NCI-H446 treated with DMSO at 0.1 percent for 48 hours (cell line): Measurements from ENCODE around the gene RNF111.
"Not testable (repeated sequence)": the region's sequence is repeated elsewhere in the genome, so short reads cannot be mapped to it uniquely, and the experiment has no call there.

Source experiments
- DNase-seq: peaks from one replicate; lab custom pipeline; 2025; lab: John Stamatoyannopoulos, UW

The RNF111 gene

GRCh38 chr15:59133929-59134427 is 146.5 kb downstream of the RNF111 start:
- DNase-seq, result no peak

GRCh38 chr15:59137566-59137965 is 150.1 kb downstream of the RNF111 start:
- DNase-seq, result no peak

- DNase-seq, result no peak
Measured at GRCh38 chr15:59138243-59138642, 150.8 kb downstream of the RNF111 start.

- no peak for DNase-seq
Measured at GRCh38 chr15:59140422-59141226, 153.2 kb downstream of the RNF111 start.

- no peak for DNase-seq
Measured at GRCh38 chr15:59143281-59143680, 155.8 kb downstream of the RNF111 start.

GRCh38 chr15:59144594-59144993 is 157.1 kb downstream of the RNF111 start:
- not testable (repeated sequence) for DNase-seq
